HL-60 (cell line): ENCODE results near the gene EYS.
"Not testable (repeated sequence)": the region's sequence is repeated elsewhere in the genome, so short reads cannot be mapped to it uniquely, and the experiment has no call there.

Experiments used
- DNase-seq, 2 experiments: peaks; one replicate each; pipeline ENCODE4 v3.0.0-alpha.2; 2010 to 2020; ENCODE audit warnings: low read depth in 1 of 2, low spot score in 1 of 2
- H3K27ac ChIP-seq: fragments of 250-450 bp; sonication (Bioruptor Pico); replicated peaks from 2 replicates; pipeline ENCODE4 v1.5.1; 2020; ENCODE audit warnings: mild to moderate bottlenecking, moderate library complexity
- H3K27me3 ChIP-seq: fragments of 250-450 bp; sonication (Bioruptor Pico); 2 replicates; pipeline ENCODE4 v1.5.1; 2021; ENCODE audit warnings: mild to moderate bottlenecking, moderate library complexity; ENCODE audit not compliant: insufficient read depth, poor library complexity, severe bottlenecking
- H3K4me3 ChIP-seq: replicated peaks from 2 replicates; pipeline ENCODE4 v1.5.1; 2011; ENCODE audit warnings: mild to moderate bottlenecking, control low read depth, low read length; ENCODE audit not compliant: insufficient read depth
- GABPA ChIP-seq: IDR thresholded peaks from 2 replicates; pipeline ENCODE4 v1.6.1; 2012; ENCODE audit warnings: low read depth
- POLR2AphosphoS5 ChIP-seq: IDR thresholded peaks from 2 replicates; pipeline ENCODE4 v1.6.1; 2012; ENCODE audit warnings: low read depth
- SPI1 ChIP-seq: IDR thresholded peaks from 2 replicates; pipeline ENCODE4 v1.6.1; 2012; ENCODE audit warnings: low read depth, mild to moderate bottlenecking, borderline replicate concordance
- TF ChIP-seq, protein P1 (sequence below): IDR thresholded peaks from one replicate; pipeline ENCODE4 v1.5.1; 2011; ENCODE audit warnings: low read length, control low read depth, inconsistent platforms; ENCODE audit not compliant: insufficient read depth
- TF ChIP-seq, protein P2 (sequence below): IDR thresholded peaks from 2 replicates; pipeline ENCODE4 v1.6.1; 2012; ENCODE audit warnings: low read depth; ENCODE audit not compliant: insufficient replicate concordance

The EYS gene

DNA sequence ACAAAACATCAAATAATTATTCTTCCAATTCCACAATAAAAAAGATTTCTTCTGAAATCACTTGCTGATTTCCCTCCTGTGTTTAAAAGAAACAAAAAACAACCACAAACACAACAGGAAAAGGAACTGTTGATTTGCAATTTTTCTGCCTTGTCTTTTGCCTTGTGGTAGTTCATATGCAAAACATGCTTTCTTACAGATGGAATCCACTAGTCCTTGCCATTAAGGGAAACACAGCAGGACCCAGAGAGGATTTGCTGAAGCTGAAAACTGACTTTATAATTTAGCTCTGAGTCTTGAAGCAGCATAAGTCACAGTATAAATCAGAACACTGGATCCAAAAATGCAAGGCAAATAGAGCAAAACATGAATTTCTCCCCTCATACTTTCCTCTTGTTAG is 1742.7 kb downstream of the EYS start:
- H3K27ac ChIP-seq: no peak overlapping the region
- DNase-seq: no peak
- H3K4me3 ChIP-seq: no peak overlapping the region
- no peaks in the 10 kb centered on the region for H3K27me3 ChIP-seq
- no peak for TF ChIP-seq POLR2AphosphoS5
- TF ChIP-seq, protein P1, sequence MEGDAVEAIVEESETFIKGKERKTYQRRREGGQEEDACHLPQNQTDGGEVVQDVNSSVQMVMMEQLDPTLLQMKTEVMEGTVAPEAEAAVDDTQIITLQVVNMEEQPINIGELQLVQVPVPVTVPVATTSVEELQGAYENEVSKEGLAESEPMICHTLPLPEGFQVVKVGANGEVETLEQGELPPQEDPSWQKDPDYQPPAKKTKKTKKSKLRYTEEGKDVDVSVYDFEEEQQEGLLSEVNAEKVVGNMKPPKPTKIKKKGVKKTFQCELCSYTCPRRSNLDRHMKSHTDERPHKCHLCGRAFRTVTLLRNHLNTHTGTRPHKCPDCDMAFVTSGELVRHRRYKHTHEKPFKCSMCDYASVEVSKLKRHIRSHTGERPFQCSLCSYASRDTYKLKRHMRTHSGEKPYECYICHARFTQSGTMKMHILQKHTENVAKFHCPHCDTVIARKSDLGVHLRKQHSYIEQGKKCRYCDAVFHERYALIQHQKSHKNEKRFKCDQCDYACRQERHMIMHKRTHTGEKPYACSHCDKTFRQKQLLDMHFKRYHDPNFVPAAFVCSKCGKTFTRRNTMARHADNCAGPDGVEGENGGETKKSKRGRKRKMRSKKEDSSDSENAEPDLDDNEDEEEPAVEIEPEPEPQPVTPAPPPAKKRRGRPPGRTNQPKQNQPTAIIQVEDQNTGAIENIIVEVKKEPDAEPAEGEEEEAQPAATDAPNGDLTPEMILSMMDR: no peak
- TF ChIP-seq, protein P2, sequence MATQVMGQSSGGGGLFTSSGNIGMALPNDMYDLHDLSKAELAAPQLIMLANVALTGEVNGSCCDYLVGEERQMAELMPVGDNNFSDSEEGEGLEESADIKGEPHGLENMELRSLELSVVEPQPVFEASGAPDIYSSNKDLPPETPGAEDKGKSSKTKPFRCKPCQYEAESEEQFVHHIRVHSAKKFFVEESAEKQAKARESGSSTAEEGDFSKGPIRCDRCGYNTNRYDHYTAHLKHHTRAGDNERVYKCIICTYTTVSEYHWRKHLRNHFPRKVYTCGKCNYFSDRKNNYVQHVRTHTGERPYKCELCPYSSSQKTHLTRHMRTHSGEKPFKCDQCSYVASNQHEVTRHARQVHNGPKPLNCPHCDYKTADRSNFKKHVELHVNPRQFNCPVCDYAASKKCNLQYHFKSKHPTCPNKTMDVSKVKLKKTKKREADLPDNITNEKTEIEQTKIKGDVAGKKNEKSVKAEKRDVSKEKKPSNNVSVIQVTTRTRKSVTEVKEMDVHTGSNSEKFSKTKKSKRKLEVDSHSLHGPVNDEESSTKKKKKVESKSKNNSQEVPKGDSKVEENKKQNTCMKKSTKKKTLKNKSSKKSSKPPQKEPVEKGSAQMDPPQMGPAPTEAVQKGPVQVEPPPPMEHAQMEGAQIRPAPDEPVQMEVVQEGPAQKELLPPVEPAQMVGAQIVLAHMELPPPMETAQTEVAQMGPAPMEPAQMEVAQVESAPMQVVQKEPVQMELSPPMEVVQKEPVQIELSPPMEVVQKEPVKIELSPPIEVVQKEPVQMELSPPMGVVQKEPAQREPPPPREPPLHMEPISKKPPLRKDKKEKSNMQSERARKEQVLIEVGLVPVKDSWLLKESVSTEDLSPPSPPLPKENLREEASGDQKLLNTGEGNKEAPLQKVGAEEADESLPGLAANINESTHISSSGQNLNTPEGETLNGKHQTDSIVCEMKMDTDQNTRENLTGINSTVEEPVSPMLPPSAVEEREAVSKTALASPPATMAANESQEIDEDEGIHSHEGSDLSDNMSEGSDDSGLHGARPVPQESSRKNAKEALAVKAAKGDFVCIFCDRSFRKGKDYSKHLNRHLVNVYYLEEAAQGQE: no peak

DNA sequence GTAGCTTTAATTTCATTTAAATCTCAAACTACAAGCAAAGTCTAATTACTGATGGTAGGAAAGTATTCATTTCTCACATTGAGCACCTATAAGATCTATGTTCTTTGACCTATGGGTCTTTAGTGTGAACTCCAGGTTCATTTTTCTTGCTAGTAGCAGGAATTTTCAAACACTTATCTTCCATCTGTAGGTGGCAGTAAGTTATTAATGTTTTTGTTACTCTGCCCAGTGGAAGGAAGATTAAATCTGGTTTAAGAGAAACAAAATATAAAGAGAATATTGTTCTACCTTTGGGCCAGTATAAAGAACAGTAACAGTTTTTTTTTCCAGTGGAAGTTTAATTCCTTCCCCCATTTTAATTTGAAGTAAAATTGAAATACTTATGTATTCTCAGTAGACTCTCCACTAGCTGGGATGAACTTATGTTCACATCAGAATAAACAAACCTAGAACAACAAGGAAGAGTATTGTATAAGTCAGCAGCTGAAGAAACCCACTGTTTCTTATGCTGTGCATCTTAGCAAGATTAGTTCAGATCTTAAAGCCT is 1743.2 kb downstream of the EYS start:
- H3K4me3 ChIP-seq: no peak overlapping the region
- no peak for TF ChIP-seq GABPA
- TF ChIP-seq, protein P2: no peak
- TF ChIP-seq, protein P1: no peak
- no peak for TF ChIP-seq SPI1
- no peak for TF ChIP-seq POLR2AphosphoS5
- no peak overlapping the region for H3K27ac ChIP-seq
- DNase-seq: no peak
- no peaks in the 10 kb centered on the region for H3K27me3 ChIP-seq

DNA sequence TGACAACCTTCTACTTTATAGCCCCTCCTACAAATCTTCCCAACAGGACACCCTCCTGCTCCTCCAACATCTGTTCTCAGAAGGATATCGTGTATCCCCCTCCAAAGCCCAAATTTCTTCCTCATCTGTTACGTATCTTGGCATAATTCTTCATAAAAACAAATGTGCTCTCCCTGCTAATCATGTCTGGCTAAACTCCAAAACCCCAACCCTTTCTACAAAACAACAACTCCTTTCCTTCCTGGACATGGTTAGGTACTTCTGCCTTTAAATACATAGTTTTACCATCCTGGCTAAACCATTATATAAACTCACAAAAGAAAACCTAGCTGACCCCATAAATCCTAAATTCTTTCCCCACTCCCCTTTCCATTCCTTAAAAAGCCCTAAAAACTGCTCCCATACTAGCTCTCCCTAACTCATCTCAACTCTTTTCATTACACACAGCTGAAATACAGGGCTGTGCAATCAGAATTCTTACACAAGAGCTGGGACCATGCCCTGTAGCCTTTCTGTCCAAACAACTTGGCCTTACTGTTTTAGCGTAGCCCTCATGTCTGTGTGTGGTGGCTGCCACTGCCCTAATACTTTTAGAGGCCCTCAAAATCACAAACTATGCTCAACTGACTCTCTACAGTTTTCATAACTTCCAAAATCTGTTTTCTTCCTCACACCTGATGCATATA is 1753.5 kb downstream of the EYS start:
- not testable (repeated sequence) for H3K27ac ChIP-seq, DNase-seq, H3K4me3 ChIP-seq, H3K27me3 ChIP-seq

DNA sequence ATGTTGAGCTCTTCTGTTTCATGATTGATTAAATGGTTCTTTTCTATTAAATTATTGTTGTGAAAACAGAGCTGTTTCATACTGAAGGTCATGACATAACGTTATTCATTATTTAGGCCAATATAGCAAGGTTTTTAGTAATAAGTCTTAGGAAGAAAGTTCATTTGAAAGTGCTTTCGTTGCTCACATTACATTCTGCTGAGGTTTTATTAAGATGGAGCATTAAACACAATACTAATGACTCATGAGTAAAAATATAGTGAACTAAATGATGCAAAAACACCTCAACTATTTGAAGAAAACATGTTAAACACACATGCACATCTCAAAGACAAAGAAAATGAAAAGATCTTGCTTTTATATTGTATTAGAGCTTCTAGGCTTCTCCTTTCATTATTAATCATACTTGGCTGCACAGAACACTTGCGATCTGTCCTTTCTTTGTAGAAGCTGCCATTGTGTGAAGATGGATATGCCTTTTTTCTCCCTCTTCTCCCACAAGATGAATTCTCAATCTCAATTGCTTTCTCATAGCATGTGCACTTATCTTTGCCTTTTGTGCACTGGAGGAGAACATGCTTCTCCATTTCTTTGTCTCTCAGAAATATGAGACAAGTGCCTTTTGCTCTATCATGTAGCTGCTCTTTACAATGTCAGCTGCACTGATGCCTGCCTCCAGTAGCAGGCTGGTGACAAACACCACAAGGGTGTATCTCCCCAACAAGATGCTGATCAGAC is 1759.1 kb downstream of the EYS start:
- Histone ChIP-seq H3K4me3 (no peak overlapping the region), H3K27me3 (no peaks in the 10 kb centered on the region), H3K27ac (no peak overlapping the region)
- no peak for DNase-seq
- no peak for TF ChIP-seq POLR2AphosphoS5
- TF ChIP-seq GABPA: no peak
- TF ChIP-seq, protein P2: no peak
- TF ChIP-seq, protein P1: no peak
- TF ChIP-seq SPI1: no peak
